NCI-H1105 treated with DMSO at 0.1 percent for 48 hours (cell line): ENCODE data around the gene POU2F2.
"Not testable (repeated sequence)": the region's sequence is repeated elsewhere in the genome, so short reads cannot be mapped to it uniquely, and the experiment has no call there.

Source experiments
- DNase-seq: peaks from one replicate; lab custom pipeline; 2025; lab: John Stamatoyannopoulos, UW

Gene POU2F2

DNA sequence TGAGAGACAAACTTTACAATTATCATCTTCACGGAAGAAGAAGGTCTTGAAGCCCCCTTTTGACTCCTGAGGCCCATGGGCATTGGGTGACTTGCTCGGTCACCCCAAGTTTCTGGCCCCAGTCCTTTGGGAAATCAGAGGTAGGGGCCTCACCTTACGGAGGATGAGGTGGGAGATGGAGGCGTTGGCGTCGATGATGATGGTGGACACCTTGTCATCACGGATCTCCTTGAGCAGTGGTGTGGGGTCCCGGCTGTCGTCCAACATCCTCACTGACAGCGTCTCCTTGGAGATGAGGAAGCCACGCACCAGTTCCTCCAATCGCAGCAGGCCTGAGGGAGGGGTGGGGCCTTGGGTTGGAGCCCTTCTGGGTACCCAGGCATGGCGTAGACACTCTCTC is 73.0 kb downstream of the POU2F2 start:
- no peak for DNase-seq

DNA sequence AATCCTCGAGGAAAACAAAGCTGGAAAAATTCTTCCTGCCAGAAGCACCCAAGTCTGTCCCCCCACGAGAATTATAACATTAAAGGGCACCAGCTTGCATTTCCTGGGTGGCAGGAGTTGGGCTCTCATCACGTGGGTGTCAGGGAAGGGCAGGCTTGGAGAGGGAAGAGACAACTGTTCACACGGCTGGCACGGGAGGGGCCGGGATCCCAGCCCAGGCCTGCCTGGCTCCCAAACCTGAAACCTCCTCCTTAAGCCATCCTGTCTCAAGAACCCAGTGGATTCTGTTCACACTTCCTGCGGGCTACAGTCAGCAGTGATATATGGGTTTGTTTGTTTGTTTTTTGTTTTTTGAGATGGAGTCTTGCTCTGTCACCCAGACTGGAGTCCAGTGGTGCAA is 74.4 kb downstream of the POU2F2 start:
- DNase-seq: no peak

DNA sequence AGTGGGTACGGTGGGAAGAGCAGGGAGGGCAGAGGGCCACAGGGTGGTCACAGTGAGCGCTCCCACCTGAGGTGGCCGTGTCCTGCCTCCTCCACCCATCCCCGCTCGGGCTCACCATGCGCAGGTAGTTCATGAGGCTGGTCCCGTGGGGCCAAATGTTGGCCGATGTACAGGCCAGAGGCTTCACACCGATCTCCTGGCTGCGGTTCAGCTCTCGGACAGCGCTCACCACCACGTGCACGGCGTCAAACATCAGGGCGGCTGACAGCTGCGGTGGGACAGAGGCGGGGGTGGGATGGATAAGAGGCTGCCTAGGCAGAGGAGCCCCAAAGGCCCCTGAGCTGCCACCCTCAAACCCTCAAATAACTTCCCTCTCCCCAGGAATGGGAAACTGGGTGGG is 78.0 kb downstream of the POU2F2 start:
- DNase-seq: no peak

DNA sequence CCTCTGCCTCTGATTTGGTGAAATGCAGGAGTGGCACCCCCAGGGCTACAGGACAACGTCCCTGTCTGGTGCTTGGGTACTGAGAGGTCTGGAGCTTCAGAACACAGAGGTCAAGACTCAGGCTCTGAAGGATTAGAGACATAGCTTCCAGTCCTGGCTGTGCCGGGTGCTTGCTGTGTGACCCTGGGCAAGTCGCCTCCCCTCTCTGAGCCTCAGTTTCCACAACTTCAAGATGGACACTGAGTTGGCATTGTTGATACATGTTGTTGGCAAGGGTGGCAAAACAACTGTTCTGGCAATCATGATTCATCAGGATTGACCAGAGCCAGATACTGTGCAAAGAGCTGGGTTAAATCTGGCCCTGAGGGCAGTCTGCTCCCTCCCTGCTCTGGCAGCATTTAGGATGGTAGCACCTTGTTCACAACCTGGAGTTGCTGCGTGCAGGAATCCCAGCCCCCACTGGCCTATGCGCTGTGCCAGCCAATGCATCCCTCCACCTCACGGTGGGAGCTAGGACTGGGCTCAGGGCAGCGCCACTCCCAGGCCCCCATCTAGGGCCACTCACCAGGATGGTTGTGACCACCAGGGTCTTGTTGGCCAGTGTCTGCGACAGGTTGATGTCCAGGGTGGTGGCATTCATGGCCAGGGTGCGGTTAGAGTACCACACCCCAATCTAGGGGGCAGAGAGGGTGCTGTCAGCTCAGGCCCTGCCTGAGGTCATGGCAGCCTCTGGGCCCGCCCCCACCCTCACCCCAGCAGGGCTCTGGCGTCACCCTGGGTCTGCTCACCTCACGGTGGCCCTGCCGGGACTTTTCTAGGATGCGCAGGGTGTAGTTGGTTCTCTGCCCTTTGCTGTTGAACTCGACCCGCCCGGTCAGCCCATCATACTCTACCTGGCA is 79.0 kb downstream of the POU2F2 start:
- no peak for DNase-seq

DNA sequence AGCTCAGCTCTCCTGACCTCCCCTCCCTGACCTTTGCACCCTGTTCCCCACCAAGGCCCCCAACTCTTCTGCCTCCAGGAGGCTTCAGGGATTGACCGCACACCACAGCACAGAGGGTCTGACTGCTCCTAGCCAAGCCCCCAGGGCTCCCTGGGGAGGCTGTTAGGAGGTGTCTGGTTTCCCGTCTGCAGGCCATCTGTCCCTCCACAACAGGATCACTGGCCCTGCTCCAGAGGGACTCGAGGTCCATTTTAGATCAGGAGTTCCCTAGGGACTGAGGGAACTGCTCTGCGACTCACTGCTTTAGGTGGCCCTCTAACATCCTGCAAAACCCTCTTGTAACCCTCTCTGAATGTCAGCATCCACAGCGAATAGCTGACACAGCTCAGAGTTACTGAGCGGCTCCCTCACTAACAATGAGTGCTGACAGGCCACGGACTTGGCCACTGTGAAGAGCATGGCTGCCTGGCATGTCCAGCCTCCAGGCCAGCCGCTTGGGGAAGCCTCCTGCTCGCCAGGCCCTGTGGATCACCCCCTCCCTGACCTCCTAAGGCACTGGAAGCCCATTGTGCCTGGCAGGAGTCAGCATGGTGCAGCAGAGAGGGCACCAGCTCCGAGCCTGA is 79.9 kb downstream of the POU2F2 start:
- no peak for DNase-seq

DNA sequence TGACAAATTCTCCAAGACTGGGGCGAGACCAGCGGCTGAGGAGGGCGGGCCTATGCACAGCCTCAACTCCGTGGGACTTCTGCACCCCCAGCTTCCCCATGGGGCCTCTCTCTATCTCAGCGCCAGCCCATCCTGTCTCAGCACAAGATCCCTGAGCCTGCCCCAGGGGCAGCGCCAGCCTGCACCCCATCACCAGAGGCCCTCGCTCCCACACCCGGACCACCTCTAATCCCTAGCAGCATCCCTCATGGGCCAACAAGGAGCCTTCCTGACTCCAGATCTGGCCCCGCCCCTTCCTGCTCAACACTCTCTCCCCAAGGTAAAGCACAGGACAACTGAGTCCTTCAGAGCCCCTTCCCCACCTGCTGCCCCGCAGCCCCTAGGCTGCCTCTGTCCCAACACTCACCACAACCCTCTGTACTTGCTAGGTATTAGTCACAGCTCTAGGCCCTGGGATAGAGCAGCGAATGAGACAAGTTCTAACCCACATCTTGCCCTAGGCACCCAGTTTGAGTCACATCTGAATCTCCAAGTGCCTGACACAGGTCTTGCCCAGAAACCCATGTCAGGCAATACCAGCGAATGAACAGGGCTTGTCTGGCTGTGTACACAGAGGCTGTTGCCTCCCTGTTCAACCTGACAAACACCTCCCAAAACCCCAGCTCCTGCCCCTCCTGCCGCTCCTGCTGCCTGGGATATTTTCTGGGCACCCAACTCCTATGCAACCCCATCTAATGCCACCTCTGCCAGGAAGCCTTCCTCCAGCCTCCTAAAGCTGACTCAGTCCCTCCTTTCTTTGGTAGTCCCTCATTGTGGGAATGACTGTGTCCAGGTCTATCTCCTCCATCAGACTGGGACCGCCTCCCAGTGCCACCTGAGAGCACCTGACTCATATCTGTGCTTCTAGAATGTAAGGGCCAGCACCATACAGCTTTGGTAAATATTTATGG is 80.8 kb downstream of the POU2F2 start:
- DNase-seq: no peak

DNA sequence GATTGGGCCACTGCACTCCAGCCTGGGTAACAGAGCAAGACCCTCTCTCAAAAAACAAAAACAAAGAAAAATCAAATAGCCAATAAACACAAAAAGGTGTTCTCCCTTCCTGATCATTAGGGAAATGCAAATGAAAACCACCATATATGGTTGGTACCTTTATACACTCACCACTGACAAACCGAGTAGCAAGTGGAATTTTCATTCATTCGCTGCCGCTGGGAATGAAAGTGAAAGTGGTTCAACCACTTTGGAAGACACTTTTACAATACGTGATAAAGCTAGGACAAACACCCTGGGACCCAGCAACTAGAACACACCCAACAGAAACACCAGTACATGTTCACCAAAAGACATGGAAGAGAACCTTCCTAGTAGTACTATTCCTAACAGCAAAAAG is 83.3 kb downstream of the POU2F2 start:
- DNase-seq: no peak

DNA sequence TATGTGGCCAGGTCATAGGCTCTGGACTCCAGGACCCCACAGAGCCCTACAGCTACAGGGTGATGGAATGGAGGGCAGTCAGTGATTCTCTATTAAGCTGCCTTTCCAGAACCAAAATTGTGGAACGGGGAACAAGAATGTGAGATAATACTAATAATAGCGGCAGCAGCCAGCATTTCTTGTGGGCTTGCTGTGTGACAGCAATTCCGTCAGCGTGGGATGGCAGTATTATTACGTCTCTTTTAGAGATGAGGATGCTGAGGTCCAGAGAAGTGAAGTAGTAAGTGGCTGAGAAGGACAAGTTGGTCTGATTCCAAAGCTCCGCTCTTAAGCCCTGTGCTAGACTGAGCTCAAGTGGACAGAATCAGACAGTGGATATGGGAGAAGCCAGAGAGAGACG is 86.7 kb downstream of the POU2F2 start:
- no peak for DNase-seq

DNA sequence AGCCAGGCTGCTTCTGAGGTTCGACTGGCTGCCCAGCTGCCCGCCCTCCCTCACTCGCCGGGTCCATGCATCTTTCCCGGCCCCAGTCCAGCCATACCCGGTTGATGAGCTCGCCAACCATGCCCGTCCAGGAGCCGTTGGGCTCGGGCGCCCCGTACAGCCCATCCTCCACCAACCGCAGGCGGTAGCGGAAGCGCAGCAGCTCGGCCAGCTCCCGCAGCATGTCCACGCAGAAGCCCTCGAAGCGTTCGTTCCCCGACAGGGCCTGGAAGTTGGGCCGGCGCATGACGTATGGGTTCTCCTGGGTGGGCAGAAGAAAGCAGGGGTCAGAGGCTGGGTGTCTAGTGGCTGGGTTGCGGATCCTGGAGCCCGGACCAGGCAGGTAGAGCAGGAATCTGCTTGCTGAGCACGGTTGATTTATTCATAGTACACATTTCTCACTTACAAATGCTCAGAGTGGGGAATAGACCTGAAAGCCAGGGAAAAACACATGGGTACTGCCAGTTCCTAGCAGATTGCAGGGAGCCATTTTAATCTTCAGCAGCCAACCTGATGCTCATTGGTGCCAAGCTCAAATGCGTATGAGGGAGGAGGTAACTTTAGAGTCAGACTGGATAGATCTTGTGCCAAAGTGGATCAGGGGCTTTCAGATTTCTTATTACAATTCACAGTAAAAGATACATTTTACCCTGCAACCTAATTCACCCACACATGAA is 89.6 kb downstream of the POU2F2 start:
- no peak for DNase-seq

DNA sequence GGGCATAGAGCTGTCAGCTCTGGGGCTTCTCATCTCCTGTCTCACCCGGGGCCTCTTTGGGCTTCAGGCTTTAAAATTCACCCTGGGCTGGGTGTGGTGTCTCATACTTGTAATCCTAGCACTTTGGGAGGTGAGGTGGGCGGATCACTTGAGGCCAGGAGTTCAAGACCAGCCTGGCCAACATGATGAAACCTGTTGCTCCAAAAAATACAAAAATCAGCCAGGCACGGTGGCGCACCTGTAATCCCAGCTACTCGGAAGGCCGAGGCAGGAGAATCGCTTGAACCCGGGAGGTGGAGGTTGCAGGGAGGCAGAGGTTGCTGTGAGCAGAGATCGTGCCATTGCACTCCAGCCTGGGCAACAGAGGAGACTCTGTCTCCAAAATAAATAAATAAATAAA is 91.8 kb downstream of the POU2F2 start:
- DNase-seq: not testable (repeated sequence)

DNA sequence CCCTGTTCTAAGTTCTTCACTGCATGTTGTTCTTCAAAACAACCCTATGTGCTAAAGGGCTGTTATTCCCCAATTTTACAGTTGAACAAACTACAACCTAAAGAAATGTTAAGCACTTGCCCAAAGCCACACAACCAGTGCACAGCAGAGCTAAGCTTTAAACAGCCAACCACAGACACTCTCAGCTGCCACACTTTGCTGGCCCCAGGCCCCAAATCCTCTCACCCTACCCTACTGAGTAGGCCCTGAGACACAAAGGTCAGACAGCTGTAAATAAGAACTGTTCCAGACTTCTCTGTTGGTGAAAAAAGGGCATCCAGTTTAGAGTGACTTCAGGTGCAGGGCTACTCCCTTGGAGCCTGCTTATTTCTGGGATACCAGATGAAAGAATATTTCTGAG is 92.2 kb downstream of the POU2F2 start:
- no peak for DNase-seq

DNA sequence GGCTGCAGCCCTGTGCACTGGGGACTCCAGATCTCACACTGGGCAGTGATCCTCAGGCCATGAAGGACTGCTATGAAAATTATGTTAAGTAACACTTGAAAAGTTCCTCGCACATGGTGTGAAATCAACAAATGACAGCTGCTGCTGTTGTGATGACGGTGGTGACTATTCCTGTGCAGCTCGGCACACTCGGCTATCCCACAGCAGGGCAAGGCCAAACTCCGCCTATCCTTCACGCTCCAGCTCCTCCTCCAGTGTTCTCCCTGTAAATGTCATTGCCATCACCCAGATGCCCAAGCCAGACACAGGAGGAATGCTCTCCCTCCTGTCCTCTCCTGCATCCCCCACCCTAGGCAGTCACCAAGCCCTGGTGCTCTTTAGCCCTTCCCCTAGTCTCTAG is 93.6 kb downstream of the POU2F2 start:
- DNase-seq: no peak

DNA sequence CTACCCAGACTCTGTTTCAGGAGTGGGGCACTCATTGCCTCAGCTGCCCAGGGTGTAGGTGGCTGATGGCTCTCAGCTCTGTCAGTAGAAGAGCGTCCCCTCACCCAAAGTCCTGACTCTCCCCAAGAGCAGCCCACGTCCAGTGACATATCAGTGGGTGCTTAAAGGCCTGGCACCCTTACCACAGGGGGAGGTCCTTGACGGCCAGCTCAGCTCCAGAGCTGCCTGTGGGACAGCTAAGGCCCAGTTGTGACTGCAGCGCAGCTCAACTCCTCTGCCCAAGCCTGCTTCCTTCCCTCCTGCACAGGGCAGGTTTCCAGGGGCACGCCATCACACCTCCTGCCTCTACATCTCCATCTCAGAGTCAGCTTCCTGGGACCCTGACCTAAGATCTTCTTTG is 94.6 kb downstream of the POU2F2 start:
- no peak for DNase-seq
